SK-N-SH (cell line): ENCODE results near the gene TTC32.

Source experiments
- CHD2 ChIP-seq: fragments of 150-350 bp; IDR thresholded peaks from 2 replicates; pipeline ENCODE4 v1.6.1; 2018; ENCODE audit warnings: low read length; ENCODE audit not compliant: partially characterized antibody
- EP300 ChIP-seq, 2 experiments: IDR thresholded peaks; 2 replicates each; pipeline versions ENCODE4 v1.4.0 to v1.6.1; 2012; ENCODE audit warnings: borderline replicate concordance in 1 of 2, low read depth in 1 of 2, low read length in 1 of 2
- EZH2phosphoT487 ChIP-seq: fragments of 200-600 bp; sonication (generic); IDR thresholded peaks from 2 replicates; pipeline ENCODE4 v1.6.1; 2017; ENCODE audit warnings: low read depth, mixed run types, mild to moderate bottlenecking, antibody characterized with exemption, moderate library complexity, borderline replicate concordance
- YY1 ChIP-seq: IDR thresholded peaks from 2 replicates; pipeline ENCODE4 v1.4.0; 2012; ENCODE audit warnings: low read depth, mild to moderate bottlenecking
- TF ChIP-seq, protein P1 (sequence below): fragments of 200-600 bp; sonication (generic); IDR thresholded peaks from 2 replicates; pipeline ENCODE4 v1.6.1; 2017; ENCODE audit warnings: antibody characterized with exemption, mild to moderate bottlenecking, moderate library complexity

DNA sequence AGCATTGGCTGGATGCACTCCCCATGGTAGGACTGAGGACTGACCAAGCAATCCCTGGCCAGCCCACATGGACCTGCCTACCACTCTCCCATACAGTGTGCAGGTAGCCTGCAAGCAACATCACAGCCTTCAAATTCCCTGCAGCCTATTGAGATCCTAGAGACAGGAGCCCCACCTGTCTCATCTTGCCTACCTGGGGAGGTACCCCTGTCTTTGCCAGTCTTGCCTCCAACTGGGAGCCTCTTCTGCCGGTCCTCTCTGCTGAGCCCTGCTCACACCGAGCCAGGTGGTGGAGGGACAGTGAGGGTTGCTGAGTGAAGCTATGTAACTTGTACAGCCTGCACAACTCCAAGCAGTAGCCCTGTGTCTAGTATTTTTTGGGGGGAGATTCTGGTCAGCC, 29.9 kb downstream of the TTC32 start:
- TF ChIP-seq EP300 (IDR thresholded peaks at IDR 0.05; ENCODE audit: borderline replicate concordance in 1 of 2, low read depth in 1 of 2, low read length in 1 of 2) (no peak), CHD2 (no peak), EZH2phosphoT487 (no peak), YY1 (no peak)
- TF ChIP-seq, protein P1, sequence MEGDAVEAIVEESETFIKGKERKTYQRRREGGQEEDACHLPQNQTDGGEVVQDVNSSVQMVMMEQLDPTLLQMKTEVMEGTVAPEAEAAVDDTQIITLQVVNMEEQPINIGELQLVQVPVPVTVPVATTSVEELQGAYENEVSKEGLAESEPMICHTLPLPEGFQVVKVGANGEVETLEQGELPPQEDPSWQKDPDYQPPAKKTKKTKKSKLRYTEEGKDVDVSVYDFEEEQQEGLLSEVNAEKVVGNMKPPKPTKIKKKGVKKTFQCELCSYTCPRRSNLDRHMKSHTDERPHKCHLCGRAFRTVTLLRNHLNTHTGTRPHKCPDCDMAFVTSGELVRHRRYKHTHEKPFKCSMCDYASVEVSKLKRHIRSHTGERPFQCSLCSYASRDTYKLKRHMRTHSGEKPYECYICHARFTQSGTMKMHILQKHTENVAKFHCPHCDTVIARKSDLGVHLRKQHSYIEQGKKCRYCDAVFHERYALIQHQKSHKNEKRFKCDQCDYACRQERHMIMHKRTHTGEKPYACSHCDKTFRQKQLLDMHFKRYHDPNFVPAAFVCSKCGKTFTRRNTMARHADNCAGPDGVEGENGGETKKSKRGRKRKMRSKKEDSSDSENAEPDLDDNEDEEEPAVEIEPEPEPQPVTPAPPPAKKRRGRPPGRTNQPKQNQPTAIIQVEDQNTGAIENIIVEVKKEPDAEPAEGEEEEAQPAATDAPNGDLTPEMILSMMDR = no peak
